WERI-Rb-1 (cell line): ENCODE measurements around the gene YBX3.

Experiments
- DNase-seq: peaks from one replicate; pipeline ENCODE4 v3.0.0-alpha.2; 2020
- H3K27ac ChIP-seq: fragments of 250-450 bp; sonication (Bioruptor Pico); 2 replicates; pipeline ENCODE4 v1.5.1; 2020; ENCODE audit warnings: mild to moderate bottlenecking, moderate library complexity
- H3K27me3 ChIP-seq: fragments of 250-450 bp; sonication (Bioruptor Pico); 2 replicates; pipeline ENCODE4 v1.5.1; 2021; ENCODE audit warnings: mild to moderate bottlenecking, low read depth, moderate library complexity; ENCODE audit not compliant: insufficient read depth, severe bottlenecking
- H3K36me3 ChIP-seq: fragments of 250-450 bp; sonication (Bioruptor Pico); 2 replicates; pipeline ENCODE4 v1.5.1; 2020; ENCODE audit warnings: mild to moderate bottlenecking, moderate library complexity
- H3K4me3 ChIP-seq: 2 replicates; pipeline ENCODE4 v1.5.1; 2011; ENCODE audit warnings: low read depth, mild to moderate bottlenecking, control low read depth, low read length
- H3K9me3 ChIP-seq: fragments of 250-450 bp; sonication (Bioruptor Pico); 2 replicates; pipeline ENCODE4 v1.5.1; 2021; ENCODE audit warnings: mild to moderate bottlenecking, moderate library complexity; ENCODE audit not compliant: severe bottlenecking
- TF ChIP-seq, protein P1 (sequence below): IDR thresholded peaks from 2 replicates; pipeline ENCODE4 v1.5.1; 2011; ENCODE audit warnings: low read depth, mild to moderate bottlenecking, control low read depth, inconsistent platforms, low read length

The YBX3 gene

DNA sequence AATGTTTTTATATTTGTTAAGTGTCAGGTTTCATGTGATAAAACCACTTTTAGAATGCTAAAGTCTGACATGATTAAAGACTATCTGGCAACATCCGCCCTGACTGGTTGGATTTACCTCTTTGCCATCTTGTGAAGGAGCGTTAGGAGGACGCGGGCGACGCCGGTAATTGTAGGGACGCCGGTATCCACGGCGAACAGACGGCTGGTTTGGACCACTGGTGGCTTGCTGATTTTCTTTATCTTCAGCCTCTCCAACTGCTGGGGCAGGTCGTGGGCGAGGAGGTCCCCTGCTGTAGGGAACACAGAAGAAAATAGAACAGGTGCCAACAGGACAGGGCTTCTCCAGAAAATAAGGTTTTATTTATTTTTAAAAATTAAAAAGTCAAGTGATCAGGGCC, 21.3 kb downstream of the YBX3 start:
- Histone ChIP-seq H3K36me3 (peaks cover 43% of the 10 kb centered on the region), H3K27me3 (no peaks in the 10 kb centered on the region), H3K9me3 (no peaks in the 10 kb centered on the region), H3K27ac (no peak overlapping the region), H3K4me3 (no peak overlapping the region)
- DNase-seq, result no peak
- TF ChIP-seq, protein P1, sequence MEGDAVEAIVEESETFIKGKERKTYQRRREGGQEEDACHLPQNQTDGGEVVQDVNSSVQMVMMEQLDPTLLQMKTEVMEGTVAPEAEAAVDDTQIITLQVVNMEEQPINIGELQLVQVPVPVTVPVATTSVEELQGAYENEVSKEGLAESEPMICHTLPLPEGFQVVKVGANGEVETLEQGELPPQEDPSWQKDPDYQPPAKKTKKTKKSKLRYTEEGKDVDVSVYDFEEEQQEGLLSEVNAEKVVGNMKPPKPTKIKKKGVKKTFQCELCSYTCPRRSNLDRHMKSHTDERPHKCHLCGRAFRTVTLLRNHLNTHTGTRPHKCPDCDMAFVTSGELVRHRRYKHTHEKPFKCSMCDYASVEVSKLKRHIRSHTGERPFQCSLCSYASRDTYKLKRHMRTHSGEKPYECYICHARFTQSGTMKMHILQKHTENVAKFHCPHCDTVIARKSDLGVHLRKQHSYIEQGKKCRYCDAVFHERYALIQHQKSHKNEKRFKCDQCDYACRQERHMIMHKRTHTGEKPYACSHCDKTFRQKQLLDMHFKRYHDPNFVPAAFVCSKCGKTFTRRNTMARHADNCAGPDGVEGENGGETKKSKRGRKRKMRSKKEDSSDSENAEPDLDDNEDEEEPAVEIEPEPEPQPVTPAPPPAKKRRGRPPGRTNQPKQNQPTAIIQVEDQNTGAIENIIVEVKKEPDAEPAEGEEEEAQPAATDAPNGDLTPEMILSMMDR, result no peak

DNA sequence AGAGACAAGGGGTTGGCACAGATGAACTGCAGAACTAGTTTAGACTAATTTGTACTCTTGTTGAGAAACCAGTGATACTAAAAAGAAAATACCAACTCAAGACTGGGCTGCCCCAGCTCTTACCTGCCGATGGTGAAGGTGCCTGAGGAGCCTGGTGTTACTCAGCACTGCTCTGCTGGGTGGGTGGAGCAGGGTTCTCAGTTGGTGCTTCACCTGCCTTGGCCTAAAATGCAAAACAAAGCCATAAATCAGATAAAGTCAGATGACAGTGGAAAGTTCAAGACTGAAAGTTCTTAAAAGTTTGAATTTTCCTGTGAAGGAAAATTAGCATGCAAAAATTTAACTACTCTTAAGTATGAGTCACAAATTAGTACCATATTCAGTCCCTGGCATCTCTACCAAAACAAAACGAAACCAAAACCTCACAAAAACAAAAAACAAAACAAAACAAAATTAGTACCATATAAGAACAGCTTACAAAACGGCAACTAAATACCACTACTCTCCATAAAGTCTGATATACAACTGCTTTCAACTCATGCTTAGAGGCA, 21.9 kb downstream of the YBX3 start:
- no peaks in the 10 kb centered on the region for H3K27me3 ChIP-seq
- peaks cover 43% of the 10 kb centered on the region for H3K36me3 ChIP-seq
- no peaks in the 10 kb centered on the region for H3K9me3 ChIP-seq
- no peak for DNase-seq
- no peak overlapping the region for H3K4me3 ChIP-seq
- H3K27ac ChIP-seq, result no peak overlapping the region
- TF ChIP-seq, protein P1, result no peak

DNA sequence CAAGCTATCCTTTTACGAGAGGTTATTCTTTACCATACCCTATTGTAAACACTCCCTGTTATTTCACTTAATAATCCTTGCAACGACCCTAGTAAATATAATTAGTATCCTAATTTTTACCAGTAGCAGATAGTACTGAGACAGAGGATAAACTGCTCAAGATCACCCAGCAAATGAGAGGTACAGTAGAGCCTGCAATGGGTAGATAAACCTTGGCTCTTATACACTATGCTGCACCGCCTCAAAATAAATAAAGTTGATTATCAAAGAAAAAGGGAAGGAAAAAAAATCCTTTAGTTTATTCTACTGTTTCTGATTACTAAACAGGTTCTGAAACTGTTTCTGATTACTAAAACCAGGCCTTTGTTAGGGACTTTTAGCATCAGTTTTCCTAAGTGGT, 22.5 kb downstream of the YBX3 start:
- Histone ChIP-seq H3K9me3 (no peaks in the 10 kb centered on the region), H3K27me3 (no peaks in the 10 kb centered on the region), H3K27ac (no peak overlapping the region), H3K4me3 (no peak overlapping the region), H3K36me3 (peaks cover 37% of the 10 kb centered on the region)
- TF ChIP-seq, protein P1, result no peak
- no peak for DNase-seq

DNA sequence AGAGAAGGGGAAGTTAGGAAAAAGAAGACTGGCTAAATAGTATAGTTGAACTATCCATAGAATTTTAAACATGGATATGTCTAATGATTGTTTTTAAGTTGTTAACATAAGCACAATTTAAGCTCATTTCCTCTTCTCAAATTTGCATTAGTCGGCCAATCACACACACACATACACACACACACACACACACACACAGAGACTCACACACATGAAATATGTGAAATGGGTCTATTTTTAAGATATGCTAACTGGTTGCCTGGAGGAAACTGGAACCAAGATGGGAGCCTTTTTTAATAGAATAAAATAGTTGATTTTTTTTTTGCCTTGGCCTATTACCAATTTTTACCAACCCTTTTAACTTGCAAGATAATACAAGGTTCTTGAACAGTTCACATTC, 25.3 kb downstream of the YBX3 start:
- Histone ChIP-seq H3K27ac (no peak overlapping the region), H3K4me3 (no peak overlapping the region), H3K9me3 (no peaks in the 10 kb centered on the region), H3K27me3 (no peaks in the 10 kb centered on the region), H3K36me3 (peaks cover 26% of the 10 kb centered on the region)
- TF ChIP-seq, protein P1, result no peak
- no peak for DNase-seq

DNA sequence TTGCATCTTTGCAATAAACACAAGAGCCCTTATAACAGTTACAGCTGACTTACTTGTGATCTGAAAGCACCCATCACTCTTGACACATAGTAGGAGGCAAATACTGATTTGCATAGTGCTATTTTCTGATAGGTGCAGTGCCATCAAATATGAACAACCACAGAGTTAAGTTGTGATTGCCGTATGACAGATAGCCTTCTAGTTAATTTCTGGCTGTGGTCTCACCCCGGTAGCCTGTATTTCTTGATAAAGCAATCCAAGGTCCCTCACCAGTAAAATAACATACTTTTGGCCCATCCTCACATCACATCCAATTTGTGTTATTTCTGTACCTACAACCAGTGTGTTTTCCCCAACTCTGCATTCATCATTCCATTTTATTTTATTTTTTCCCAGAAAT, 26.0 kb downstream of the YBX3 start:
- TF ChIP-seq, protein P1, result no peak
- Histone ChIP-seq H3K9me3 (no peaks in the 10 kb centered on the region), H3K27me3 (no peaks in the 10 kb centered on the region), H3K27ac (no peak overlapping the region), H3K36me3 (peaks cover 26% of the 10 kb centered on the region), H3K4me3 (no peak overlapping the region)
- DNase-seq, result no peak

DNA sequence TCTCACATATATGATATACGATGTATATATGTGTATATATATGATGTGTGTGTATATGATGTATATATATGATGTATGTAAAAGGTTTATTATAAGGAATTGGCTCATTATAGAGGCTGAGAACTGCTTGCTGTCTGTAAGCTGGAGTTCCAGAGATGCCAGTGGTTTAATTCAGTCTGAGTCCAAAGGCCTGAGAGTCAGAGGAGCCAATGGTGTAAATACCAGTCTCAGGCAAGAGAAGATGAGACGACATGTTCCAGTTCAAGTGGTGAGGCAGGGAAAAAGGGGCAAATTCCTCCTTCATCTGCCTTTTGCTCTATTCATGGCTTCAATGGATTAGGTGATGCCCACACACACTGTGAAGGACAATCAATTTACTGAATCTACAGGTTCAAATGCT, 32.2 kb downstream of the YBX3 start:
- Histone ChIP-seq H3K9me3 (no peaks in the 10 kb centered on the region), H3K36me3 (no peaks in the 10 kb centered on the region), H3K27ac (no peak overlapping the region), H3K4me3 (no peak overlapping the region), H3K27me3 (no peaks in the 10 kb centered on the region)
- TF ChIP-seq, protein P1, result no peak
- DNase-seq, result no peak
